Ammon's horn (tissue), 1 donor: ENCODE measurements around the gene WDFY4.
A peak's percentile ranks its signal among the peaks of the same experiment; 100 is the strongest.

Experiments used
- DNase-seq: peaks from one replicate; pipeline ENCODE4 v3.0.0-alpha.2; 2016; ENCODE audit warnings: low spot score

Gene WDFY4

DNA sequence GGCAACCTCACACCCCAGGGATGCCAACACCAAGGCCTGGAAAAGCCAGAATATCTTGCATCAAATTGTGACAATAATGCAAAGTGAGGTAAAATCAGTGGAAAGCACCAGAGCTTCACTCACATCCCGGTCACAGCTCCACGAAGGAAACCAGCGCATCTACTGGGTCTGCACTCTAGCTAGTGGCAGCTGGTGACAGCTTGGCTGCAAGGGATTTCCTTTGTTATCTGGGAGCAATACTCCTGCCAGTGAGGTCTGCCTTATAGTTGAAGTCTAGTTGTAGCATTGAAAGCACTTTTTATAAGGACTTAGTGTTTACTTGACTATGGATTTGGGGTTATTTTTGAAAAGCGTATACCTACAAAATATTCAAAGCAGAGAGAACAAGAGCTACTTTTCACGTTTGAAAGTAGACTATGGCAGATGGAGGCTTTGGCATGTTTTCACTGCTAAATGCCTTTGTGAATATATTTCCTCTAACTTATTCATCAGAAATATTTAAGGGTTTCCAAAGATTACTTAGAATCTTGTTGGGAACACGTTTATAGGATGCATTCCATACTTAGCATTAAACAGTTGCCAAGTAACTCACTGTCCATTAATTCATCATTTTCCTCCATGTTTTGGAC lies 26.1 kb downstream of the WDFY4 start:
- no peak for DNase-seq

DNA sequence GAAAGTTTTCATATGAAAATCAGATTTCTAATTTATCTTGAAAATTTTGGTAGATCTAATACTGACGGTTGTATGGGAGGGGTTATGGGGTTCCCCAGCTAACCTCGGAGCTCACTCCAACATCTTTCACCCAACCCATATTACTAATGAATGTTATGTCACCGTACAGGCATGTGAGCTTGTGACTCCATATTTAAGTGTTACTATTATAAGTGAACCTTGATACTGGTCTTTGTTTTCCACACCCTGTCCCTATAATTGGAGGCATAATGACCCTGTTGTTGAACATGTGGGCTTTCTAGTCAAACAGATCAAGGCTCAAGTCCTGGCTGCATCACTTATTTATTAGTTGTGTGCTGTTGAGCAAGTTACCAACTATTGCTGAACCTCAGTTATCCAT lies 27.2 kb downstream of the WDFY4 start:
- DNase-seq = no peak

DNA sequence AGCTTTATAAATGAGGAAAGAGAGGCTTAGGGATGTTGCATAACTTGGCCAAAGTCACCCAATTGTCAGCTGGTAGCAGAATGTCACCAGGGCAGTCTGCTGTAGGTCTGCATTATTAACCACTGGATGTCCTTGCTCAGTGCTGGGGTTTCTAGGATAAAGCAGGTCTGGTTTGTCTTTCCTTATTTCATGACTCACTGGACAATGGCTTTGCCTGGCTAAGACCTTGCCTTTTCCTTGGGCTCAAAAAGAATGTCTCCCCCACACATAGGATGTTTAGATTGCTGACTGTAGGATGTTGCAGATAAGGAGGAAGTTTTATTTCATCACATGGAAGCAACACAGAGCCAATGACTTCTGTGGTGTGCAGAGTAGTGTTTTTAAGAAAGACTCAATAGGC lies 29.4 kb downstream of the WDFY4 start:
- DNase-seq = no peak

DNA sequence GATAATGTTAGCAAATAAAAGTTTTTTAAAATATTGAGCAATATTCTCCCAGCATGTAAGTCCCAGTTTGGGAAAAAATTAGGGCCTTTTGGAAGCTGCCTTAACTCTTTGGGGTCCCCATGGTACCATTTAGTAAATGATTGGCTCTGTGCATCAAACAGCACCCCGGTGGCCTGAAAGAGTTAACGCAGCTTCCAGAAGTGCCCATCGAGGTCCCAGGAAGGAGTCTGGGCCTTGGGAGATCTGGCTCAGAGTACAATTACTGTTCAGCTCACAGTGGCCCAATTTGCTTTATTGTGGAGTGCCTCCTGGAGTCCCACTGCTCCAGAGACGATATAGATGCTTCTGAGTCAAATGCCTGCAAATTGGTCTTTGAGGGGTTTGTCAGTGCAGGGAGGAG lies 31.7 kb downstream of the WDFY4 start:
- no peak for DNase-seq

DNA sequence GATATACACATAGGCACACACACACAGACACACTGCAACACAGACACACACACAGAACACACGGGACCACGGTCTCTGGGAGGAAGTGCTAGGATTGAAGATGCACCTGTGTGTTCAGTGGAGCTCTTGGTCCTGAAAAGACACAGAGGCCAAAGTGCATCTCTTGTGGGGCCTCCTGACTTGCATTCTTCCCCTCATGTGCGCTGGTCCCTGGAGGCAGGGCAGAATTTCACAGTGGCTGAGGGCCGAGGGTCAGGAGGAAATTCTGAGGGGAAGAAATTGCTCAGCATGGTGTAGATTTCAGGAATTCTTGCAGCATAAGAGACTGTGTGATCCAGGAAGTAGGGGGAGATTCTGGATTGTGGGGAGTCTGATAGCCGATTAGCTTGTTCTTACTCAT lies 35.9 kb downstream of the WDFY4 start:
- DNase-seq = no peak

DNA sequence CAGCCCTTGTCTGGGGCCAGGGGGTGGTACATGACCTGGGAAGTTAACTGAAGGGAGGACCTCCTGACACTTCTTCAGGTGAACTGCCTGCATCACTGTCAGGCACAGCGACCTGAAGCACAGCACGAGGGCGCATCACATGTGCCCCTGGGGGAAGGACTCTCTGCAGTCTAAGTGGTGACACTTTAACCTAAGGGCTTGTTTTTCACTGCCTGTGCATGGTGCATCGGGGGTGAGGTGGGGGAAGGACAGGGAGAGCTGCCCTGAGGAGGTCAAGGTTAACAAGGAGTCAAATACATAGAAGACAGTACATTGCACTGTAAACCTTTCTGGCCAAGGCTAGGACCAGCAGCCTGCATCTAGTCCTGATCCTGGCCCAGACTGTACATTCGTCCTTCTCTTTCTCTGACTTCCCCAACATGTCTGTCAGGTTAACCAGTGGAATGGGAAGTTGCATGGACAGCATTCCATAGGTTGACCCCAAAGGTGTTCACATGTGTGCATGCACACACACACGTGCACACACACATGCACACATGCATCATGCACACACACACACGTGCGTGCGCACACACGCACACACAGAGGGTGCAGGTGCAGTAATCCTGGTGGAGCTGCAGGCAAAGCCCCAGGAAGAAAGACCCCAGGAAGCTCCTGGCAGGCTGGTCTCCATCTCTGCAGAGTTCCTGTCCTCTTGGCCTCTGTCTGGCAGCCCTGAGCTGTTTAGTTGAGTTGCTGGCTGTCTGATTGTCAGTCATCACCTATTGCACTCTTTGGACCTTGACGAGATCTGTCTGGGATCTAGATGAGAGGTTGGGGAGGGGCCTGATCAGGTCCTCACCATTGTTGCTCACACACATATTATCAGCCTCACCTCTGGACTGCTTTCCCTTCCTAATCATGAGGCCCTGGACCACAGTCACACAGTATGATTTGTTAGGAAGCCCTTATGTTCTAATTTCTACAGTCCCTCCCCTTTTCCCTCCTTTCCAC lies 37.8 kb downstream of the WDFY4 start:
- DNase-seq = no peak

DNA sequence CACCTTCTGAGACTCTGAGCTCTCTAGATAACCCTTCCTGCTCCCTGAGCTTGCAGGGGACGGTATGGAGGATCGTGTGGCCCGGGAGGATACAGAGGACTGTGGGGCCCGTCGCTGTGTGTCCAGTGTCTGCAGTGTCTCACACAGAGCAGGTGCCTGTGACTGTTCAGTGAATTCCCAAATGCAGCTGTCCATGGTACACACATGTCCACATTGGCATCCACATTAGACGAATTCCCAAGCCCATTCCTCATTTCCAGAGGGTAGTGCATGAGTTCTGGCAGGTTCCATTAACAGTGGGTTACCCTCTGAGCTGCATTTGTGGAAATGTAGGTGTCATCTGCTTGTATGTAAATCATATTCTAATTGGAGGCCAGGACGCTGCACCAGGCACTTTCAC lies 39.5 kb downstream of the WDFY4 start:
- no peak for DNase-seq

DNA sequence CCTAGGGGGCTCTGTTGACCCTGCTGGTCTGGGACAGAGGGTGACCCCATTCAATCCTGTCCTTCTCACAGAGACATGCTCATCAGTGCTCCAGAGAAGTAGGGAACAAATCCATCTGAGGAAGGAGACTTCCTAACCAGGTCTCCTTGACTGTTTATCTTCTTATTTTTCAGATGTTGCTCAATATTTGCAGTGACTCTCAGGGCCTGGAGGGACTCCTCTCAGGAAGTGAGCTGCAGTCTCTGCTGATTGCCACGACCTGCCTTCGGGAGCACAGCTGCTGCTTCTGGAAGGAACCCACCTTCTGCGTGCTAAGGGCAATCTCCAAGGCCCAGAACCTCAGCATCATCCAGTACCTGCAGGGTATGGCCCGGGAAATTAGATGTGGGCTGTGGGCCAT lies 41.0 kb downstream of the WDFY4 start:
- DNase-seq = no peak

DNA sequence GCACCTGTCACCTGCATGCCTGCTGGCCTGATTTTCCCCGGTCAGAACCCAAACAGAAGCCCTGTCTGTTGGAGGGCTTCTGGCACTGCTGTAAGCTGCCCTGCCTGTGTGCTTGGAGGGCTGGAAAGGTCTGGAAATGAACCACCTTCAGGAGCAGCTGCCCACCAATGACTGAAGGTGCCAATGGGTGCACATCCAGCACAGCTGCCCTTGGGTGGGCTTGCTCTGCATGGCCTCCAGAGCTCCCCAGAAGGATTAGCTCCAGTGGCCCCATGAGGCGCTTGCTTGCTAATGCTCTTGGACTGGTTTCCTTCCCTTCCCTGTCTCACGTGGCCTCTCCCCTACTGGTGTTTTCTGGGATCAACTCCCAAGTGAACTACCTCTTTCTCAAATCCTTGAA lies 43.2 kb downstream of the WDFY4 start:
- no peak for DNase-seq

DNA sequence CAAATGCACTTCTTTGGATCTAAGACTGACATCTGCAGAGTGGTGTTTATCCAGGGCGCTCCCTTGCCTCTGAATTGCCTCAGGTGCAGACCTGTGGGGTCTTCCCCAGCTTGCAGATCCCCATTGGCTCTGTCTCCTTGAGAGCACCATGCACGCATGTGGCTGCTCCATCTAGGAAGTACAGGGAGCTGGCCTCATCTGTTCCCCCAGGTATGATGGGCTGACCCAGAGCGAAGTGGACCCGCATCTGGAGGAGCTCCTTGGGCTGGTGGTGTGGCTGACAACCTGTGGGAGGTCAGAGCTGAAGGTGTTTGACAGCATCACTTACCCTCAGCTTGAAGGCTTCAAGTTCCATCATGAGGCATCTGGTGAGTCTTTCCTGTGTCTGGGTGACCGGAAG lies 44.5 kb downstream of the WDFY4 start:
- no peak for DNase-seq

DNA sequence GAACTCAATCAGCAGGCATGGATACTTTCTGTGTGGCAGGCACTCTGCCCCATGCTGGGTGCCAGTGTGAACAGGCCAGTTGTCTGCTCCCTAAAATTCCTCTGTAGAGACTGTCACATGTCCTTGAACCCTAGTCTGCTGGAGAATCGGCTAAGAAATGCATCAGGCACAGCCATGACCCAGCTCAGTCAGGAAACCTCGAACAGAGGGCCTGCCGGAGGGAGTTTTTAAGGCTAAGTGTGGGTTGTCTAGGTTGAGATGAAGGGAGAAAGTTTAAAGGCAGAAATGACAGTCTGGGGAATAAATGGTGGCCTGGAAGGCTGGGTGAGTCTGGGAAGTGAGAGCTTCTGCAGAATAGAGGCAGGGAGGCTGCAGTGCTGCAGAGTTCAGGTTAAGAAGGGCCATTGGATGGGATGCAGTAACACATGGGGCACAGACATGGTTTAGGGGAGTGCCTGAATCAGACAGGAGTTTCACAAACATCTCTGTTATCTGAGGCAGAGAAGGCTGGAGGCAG lies 45.3 kb downstream of the WDFY4 start:
- no peak for DNase-seq

DNA sequence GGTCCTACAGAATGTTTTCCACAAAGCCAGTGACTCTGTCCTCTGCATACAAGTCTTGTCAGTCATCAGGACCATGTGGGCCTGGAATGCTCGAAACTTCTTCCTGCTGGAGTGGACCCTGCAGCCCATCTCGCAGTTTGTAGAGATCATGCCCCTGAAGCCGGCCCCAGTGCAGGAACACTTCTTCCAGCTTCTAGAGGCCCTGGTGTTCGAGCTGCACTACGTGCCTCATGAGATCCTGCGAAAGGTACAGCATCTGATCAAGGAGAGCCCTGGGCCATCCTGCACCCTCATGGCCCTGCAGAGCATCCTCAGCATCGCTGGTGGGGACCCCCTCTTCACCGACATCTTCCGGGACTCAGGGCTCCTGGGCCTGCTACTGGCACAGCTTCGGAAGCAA lies 46.5 kb downstream of the WDFY4 start:
- no peak for DNase-seq

DNA sequence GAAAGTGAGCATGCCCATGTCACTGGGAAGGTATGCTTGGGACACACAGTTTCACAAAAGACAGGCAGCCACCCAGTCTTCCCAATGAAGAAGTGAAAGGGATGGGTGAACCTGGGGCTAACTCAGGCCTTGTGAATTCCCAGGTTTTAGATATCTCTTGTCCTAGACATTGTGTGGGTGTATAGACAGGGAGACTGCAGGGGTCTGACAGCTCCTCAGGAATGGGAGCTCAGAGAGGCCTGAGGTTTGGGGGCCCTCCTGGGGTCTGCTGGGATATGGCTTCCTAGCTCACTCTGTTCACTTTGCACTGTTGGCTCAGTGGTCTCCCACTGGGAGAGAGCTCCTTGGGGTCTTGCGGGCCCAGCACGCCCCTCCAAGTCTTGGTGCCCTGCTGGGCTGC lies 47.0 kb downstream of the WDFY4 start:
- no peak for DNase-seq

DNA sequence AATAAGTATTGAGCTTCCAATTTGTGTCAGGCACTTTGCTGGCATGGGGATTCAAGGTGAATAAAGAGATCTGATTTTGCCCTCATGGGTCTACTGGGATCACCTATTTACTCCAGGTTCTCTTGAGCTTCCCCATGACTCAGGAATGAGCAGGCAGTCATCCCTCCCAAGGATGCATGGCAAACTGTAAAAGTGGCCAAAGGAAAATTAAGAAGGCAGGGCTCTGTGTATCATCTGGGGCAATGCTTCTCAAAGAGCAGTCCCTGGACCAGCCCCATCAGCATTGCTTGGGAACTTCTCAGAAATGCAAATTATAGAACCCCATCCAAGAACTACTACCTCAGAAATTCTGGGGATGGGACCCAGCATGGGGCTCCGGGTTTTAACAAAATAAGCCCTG lies 48.7 kb downstream of the WDFY4 start:
- no peak for DNase-seq

DNA sequence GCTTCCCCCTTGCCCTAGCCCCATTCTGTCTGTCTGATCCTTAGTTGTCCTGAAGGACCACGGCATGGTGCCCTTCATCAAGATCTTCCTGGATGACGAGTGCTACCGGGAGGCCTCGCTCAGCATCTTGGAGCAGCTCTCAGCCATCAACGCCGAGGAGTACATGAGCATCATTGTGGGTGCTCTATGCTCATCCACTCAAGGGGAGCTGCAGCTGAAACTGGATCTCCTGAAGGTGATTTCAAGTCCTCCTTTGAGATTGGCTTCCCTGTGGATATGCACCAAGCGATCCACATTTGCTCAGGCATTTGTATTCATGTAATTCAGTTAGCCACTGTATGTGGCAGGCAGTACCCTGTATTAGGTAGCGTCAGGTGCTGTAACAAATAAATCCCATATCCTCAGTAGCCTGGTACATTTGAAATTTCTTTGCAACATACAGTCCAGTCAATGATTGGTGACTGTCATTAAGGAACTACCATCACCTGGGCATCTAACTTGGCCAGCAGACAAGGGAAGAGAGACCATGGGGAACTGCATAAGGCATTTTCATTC lies 51.2 kb downstream of the WDFY4 start:
- DNase-seq = no peak

DNA sequence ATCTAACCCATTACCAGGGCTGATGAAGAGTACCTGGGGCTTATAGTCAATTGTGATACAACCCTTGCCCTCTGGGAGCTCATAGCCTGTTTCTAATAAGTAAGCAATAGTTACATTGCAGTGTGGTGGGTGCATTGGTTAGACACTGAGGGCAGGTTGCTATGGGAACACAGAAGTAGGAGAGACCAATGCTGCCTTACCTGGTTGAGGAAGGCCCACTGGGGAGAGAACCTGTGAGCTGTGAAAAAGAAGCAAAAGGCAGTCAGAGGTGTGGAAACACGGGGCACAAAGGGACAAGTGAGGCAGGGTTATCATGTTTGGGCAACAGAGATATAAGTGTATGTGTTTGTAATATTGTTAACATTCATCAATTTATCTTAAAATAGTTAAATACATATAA lies 51.9 kb downstream of the WDFY4 start:
- DNase-seq = no peak

DNA sequence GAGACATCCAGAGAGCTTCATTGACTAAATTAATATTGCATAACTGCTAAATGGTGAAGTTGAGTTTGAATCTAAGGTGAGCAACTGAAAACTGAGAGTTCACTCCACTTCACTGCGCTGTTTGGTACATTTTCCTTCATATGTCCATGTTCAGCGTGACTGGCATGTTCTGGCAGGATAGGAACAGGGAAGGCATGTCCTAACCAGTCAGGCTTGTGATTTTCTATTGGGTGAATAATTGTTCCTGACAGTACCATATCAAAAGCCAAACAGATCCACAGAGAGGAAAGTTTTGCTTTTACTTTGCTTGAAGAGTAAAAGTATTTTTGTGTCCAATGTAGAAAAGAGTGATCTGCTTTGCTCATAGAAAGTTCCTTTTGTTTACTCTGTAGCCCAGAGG lies 53.2 kb downstream of the WDFY4 start:
- no peak for DNase-seq

DNA sequence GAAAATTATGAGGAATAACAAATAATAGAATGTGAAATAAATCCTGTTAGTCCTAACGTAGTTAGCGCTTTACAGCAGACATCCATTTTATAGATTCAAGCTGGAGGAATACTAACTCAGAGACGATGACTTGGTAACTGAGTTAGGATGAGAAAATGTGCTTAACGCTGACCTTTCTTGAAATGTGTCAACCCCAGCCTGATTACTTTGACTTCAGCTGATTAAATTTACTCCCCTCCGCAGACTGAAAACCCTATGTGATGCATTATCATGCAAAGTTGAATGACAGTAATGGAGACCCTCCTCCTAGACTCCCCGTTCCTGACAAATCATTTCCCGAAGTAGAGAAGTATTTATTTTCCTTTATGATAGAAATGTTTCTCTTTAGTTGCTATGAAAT lies 54.5 kb downstream of the WDFY4 start:
- DNase-seq = no peak

DNA sequence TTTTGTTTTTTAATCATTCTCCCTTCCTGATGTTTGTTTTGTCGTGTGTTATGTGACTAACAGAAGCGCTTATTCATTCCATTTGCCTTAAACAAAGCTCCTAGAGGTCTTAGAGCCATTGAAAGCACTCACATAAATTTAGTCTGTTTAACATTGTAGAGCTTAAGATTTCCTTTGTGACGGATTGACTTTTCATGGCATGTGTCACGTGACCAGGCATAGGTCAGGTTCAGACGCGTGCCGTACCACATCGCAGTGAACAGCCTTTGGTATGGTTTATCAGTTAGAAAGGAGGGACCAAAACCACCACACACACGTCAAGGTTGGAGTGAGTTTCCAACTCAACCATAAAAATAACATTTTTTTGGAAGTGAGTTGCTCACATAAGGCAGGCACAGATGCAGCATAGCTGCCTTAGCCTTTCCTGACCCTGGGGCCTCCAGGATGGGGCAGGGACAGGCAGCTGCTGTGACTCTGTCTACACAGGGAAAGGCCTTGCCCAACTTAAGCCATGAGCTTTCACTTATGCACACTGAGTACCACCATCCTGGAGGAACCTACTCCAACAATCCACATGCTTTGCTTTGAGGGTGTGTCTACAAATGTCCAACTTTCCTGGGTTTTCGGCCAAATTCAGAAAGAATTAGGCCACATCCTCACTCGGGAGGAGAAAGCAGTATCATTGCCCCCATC lies 55.5 kb downstream of the WDFY4 start:
- DNase-seq = no peak

DNA sequence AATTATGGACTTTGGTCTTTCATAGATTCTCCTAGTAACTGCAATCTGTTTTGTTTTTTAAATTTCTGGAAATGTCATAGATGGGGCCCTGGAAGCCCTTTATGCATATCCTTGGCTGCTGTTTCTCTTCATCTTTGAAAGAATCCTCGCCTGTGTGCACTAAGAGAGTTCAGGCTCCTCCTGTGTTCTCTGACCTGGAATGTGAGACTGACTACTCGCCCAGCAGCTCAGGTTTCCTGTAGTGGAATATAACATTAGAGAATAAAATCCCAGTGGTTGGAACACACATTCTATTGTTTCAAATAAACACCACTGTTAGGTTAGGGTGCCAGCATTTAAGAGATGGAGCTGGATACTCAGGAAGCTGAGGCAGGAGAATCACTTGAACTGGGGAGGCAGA lies 56.3 kb downstream of the WDFY4 start:
- DNase-seq = no peak

DNA sequence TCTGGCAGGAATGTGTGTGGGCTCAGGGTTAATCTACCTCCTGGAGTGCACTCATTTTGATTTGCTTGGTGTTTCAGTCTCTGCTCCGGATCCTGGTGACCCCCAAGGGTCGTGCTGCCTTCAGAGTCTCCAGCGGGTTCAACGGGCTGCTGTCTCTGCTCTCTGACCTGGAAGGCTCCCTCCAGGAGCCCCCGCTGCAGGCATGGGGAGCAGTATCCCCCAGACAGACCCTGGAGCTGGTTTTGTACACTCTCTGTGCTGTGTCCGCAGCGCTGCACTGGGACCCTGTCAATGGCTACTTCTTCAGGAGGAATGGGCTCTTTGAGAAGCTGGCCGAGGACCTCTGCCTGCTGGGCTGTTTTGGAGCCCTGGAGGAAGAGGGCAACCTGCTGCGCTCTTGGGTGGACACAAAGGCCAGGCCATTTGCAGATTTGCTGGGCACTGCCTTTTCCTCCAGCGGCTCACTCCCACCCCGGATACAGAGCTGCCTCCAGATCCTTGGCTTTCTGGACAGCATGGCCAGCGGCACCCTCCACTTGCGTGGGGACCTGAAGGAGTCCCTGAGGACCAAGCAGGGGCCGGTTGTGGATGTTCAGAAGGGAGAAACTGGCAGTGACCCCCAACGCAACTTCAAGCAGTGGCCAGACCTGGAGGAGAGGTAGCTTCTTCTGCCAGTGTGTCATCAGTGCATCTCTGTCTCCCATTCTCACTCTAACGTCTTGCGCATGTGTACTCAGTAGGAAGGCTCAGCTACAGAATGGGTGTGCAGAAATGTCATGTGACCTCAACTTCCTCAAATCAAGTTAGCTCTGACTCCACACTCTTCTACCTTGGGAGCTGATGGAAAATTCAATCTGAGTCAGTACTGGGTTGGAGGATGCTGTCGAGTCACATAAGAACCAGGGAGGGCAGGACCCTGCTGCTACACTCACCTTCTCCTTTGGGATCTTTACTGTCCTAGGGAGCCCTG lies 58.5 kb downstream of the WDFY4 start:
- peak; percentile 45 for DNase-seq
